Measurements from ENCODE around the gene C18orf63.

DNA sequence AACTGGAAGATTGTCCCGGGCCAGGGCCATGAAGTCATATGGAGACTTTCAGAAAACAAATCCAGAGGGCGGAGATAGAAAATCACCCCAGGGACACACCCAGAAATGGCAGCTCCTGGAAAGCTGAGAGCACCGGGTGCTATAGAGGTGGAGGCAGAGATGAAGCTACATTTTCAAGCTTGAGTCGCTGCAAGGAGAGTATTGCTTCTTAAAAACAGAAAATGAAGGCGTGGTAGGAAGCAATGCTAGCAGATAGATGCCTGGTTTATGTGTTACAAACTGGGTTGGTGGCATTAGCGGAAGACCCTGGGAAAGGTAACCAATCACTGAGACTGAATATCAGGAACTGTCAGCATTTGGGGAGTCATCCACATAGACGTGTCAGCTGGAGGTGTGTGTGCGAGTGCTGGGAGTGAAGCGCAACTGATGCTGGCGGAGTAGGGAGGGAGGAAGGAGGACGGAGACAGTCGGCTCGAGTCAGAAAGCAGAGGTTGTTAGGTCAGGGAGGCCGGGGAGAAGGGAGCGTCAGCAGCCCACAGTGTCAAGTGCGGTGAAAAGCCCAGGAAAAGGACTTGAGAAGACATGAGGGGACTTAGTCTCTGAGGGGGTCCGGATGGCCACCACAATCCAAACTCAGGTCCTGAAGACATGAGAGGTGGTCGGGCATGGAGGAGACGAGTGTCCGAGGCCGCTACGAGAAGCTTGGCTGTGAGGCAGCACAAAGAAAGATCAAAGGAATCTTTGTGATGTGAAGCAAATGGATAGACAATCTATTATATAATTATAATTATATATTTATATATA is 45.4 kb downstream of the C18orf63 start:
- TF ChIP-seq, protein P1, sequence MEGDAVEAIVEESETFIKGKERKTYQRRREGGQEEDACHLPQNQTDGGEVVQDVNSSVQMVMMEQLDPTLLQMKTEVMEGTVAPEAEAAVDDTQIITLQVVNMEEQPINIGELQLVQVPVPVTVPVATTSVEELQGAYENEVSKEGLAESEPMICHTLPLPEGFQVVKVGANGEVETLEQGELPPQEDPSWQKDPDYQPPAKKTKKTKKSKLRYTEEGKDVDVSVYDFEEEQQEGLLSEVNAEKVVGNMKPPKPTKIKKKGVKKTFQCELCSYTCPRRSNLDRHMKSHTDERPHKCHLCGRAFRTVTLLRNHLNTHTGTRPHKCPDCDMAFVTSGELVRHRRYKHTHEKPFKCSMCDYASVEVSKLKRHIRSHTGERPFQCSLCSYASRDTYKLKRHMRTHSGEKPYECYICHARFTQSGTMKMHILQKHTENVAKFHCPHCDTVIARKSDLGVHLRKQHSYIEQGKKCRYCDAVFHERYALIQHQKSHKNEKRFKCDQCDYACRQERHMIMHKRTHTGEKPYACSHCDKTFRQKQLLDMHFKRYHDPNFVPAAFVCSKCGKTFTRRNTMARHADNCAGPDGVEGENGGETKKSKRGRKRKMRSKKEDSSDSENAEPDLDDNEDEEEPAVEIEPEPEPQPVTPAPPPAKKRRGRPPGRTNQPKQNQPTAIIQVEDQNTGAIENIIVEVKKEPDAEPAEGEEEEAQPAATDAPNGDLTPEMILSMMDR (conservative IDR thresholded peaks at IDR 0.05; ENCODE audit: low read length) = no peak
- no peak for TF ChIP-seq EZH2phosphoT487 (IDR thresholded peaks at IDR 0.05; ENCODE audit: borderline replicate concordance)
